DOHH2 (cell line): ENCODE results near the gene MRAP2.
"Not testable (repeated sequence)": the region's sequence is repeated elsewhere in the genome, so short reads cannot be mapped to it uniquely, and the experiment has no call there.

Experiments used
- CTCF ChIP-seq: fragments of 200-600 bp; sonication (generic); IDR thresholded peaks from one replicate; pipeline ENCODE4 v1.5.1; 2014; ENCODE audit warnings: antibody characterized with exemption, mild to moderate bottlenecking, low read depth, low read length; ENCODE audit not compliant: poor library complexity, severe bottlenecking
- EZH2phosphoT487 ChIP-seq: fragments of 200-600 bp; sonication (generic); IDR thresholded peaks from 2 replicates; pipeline ENCODE4 v1.6.1; 2017; ENCODE audit warnings: borderline replicate concordance, mild to moderate bottlenecking, antibody characterized with exemption, low read length, moderate library complexity, mixed read lengths

DNA sequence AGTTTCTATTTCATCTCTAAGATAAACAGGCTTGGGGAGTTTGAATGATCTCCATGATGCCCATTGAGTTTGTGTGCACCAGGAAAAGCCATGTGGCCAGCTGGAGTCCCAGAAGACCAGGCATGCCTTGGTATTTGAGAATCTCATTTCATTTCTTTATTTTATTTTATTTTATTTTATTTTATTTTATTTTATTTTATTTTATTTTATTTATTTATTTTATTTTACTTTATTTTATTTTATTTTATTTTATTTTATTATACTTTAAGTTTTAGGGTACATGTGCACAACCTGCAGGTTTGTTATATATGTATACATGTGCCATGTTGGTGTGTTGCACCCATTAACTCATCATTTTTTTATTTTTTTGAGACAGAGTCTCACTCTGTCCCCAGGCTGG is 51.1 kb downstream of the MRAP2 start:
- not testable (repeated sequence) for TF ChIP-seq CTCF, EZH2phosphoT487
